ENCODE measurements around the gene PTRH1.

PTRH1 gene

DNA sequence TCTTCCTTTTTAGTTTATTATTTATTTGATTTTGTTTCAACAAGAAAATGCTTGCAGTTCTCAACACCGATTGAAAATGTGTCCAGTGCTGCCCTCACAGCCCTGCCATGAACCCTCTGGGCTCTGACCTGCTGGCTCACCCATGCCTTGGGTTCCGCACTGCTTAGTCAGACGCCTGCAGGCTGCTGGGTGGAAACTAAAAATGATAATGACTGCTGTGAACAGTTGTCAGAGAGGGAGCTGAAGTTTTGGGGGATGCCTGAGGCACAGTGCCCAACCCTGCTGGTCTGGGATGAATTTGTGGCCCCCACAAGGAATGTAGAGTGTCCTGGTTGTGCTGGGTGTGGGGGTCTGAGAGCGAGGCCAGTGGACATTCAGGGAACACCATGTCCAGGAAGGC, 30.9 kb downstream of the PTRH1 start:
- DNase-seq (ENCODE audit: low read depth): peak; percentile 58
- no peak overlapping the region for H3K4me3 ChIP-seq (ENCODE audit: low read length)
- TF ChIP-seq, protein P1, sequence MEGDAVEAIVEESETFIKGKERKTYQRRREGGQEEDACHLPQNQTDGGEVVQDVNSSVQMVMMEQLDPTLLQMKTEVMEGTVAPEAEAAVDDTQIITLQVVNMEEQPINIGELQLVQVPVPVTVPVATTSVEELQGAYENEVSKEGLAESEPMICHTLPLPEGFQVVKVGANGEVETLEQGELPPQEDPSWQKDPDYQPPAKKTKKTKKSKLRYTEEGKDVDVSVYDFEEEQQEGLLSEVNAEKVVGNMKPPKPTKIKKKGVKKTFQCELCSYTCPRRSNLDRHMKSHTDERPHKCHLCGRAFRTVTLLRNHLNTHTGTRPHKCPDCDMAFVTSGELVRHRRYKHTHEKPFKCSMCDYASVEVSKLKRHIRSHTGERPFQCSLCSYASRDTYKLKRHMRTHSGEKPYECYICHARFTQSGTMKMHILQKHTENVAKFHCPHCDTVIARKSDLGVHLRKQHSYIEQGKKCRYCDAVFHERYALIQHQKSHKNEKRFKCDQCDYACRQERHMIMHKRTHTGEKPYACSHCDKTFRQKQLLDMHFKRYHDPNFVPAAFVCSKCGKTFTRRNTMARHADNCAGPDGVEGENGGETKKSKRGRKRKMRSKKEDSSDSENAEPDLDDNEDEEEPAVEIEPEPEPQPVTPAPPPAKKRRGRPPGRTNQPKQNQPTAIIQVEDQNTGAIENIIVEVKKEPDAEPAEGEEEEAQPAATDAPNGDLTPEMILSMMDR (conservative IDR thresholded peaks at IDR 0.05; ENCODE audit: low read length): no peak

DNA sequence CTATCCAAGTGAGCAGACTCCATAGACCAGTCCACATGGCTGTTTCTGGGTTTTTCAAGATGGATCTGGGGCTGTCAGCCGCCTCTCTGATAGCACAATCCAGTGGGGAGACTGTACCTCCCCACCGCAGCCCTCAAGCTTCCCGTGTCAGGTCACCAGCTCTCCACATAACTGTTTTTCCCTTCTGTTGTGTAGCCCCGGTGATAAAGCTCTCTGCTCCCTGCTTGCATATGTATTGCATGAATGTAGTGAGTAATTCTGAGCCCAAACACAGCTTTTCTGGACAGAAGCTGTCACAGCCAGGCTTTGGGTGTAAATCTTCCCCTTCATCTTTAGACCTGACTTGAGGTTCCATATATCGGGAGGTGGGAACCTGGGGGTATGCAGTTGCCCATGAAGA, 31.7 kb downstream of the PTRH1 start:
- no peak overlapping the region for H3K4me3 ChIP-seq (ENCODE audit: low read length)
- DNase-seq (ENCODE audit: low read depth): peak; percentile 77
- TF ChIP-seq, protein P1 (conservative IDR thresholded peaks at IDR 0.05; ENCODE audit: low read length): no peak

DNA sequence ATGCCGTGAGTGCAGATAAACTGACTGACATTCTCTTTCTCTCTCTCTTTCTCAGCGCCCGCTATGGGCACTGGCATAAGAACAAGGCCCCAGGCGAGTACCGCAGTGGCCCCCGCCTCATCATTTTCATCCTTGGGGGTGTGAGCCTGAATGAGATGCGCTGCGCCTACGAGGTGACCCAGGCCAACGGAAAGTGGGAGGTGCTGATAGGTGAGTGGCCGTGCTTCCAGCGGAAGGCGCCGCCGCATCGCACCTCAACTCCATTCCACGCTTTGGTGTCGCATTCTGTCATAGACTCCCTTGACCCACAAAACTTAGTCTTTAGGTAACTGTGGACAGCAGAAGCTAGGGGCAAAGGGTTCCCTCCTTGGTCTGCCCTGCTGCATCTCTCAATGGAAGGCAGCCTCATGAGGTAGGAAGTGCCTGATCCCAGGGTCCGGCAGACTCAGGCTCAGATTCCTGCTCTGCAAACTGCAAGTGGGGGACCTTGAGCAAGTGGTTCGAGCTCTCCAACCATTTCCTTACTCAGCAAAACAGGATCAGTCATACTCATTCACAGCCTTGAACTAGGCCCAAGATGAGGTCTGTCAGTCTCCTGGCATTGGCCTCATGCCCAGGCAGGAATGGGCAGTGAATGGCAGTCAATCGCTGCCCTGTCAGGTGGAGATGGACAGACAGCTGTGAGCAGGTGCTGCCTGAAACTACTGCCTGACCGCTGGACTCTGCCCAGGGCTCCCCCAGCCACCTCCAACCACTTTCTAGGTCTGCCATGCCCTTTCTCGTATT, 32.9 kb downstream of the PTRH1 start:
- TF ChIP-seq, protein P1 (conservative IDR thresholded peaks at IDR 0.05; ENCODE audit: low read length): no peak
- no peak overlapping the region for H3K4me3 ChIP-seq (ENCODE audit: low read length)

DNA sequence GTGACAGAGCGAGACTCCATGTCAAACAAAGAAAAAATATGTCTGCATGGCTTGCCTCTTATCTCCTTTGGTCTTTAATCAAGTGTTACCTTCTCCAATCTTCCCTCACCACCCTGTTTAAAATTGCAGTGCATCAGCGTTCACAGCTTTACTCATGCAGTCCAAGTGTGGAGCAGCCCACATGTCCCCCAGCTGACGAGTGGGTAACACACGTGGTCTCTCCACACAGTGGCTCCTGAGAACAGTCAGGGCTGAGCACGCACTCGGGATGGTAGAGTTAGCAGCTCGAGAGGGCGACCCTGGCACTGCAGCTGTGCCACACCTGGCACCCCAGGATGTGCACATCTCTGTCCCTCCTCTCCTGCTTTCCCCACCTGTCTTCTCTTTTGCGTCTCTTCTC, 34.6 kb downstream of the PTRH1 start:
- DNase-seq (ENCODE audit: low read depth): no peak
- TF ChIP-seq, protein P1 (conservative IDR thresholded peaks at IDR 0.05; ENCODE audit: low read length): no peak
- no peak overlapping the region for H3K4me3 ChIP-seq (ENCODE audit: low read length)

More for the DNA sequence above, 32.9 kb downstream of the PTRH1 start:
- no peak for DNase-seq (ENCODE audit: low read depth)

DNA sequence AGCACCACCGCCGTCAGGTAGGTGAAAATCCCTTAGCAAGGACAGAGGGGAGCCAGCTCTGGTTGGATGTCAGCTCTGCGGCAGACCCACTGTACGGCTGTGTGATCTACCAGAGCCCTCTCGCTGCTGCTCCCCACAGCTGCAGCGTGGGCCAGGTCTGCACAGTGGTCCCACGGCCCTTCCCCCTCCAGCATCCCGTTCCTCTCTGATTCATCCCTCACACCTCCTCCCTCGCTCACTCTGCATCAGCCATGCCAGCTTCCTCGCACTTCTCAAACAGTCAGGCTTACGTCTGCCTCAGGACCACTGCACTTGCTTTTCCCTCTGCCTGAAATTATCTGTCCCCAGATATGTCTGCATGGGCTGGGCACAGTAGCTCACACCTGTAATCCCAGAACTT, 35.2 kb downstream of the PTRH1 start:
- H3K4me3 ChIP-seq (ENCODE audit: low read length): no peak overlapping the region
- TF ChIP-seq, protein P1 (conservative IDR thresholded peaks at IDR 0.05; ENCODE audit: low read length): no peak
- no peak for DNase-seq (ENCODE audit: low read depth)

DNA sequence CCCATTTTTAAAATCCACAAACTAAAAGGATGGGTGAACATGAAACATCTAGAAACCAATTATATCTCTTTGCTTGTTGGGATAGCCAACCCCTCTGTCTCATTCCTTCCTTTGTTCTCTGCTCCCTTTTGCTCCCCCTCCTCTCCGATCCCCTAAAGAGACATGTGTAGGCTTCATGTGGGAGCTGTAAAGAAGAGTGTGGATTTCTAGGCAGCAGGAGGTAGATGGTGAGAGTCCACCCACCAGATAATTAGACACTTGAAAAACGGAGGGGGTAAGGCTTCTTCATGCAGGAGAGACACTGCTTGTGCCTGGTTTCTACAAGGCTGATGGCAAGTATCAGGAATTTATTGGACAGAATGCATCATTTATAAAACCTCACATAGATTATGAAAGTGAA, 36.0 kb downstream of the PTRH1 start:
- no peak overlapping the region for H3K4me3 ChIP-seq (ENCODE audit: low read length)
- TF ChIP-seq, protein P1 (conservative IDR thresholded peaks at IDR 0.05; ENCODE audit: low read length): no peak
- DNase-seq (ENCODE audit: low read depth): no peak

DNA sequence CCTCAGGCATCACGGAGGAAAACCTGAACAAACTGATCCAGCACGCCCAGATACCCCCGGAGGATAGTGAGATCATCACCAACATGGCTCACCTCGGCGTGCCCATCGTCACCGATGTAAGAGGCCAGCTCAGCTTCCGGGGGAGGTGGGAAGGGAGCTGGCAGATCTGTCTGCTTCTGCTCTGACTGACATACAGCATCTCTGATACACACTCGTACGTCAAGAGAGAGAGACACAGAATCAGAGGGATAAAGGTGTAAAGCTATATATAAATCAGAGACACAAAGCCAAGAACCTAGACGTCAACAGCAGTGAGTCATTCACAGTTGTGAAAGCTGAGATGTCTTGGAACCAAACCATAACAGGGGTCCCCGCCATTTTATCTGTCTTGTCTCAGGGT, 38.8 kb downstream of the PTRH1 start:
- TF ChIP-seq, protein P1 (conservative IDR thresholded peaks at IDR 0.05; ENCODE audit: low read length): no peak
- no peak overlapping the region for H3K4me3 ChIP-seq (ENCODE audit: low read length)
- no peak for DNase-seq (ENCODE audit: low read depth)
